Neural cell (in vitro differentiated cells): ENCODE measurements around the gene DNAH1. TPM values are rescaled to one million over a fixed set of nuclear protein-coding genes. Genes with fewer than 3 reads are reported as not detected.

Source experiments
- H2AFZ ChIP-seq: fragments of 200-600, 300-800 bp; sonication (generic), shearing (Covaris generic); 2 replicates; pipeline ENCODE4 v1.6.0; 2014; ENCODE audit warnings: low read depth, mild to moderate bottlenecking, antibody characterized with exemption, low read length, moderate library complexity
- H3F3A ChIP-seq: fragments of 200-600 bp; shearing (Covaris generic); 2 replicates; pipeline ENCODE4 v1.6.1; 2016; ENCODE audit warnings: mild to moderate bottlenecking, moderate library complexity, mixed read lengths, antibody characterized with exemption, low read length; ENCODE audit not compliant: insufficient read depth, poor library complexity, severe bottlenecking
- H3K27ac ChIP-seq: fragments of 200-600, 300-800 bp; sonication (generic), shearing (Covaris generic); 2 replicates; pipeline ENCODE4 v1.5.1; 2014; ENCODE audit warnings: mild to moderate bottlenecking, low read length, moderate library complexity
- H3K27me3 ChIP-seq: fragments of 300-800, 200-600 bp; sonication (generic), shearing (Covaris generic); 2 replicates; pipeline ENCODE4 v1.6.0; 2014; ENCODE audit warnings: mild to moderate bottlenecking, low read depth, low read length, moderate library complexity; ENCODE audit not compliant: insufficient read depth
- H3K36me3 ChIP-seq: fragments of 300-800, 200-600 bp; sonication (generic), shearing (Covaris generic); 2 replicates; pipeline ENCODE4 v1.5.1; 2014; ENCODE audit warnings: mild to moderate bottlenecking, antibody characterized with exemption, low read length, moderate library complexity; ENCODE audit not compliant: insufficient read depth
- H3K4me2 ChIP-seq: fragments of 300-800, 200-600 bp; sonication (generic), shearing (Covaris generic); 2 replicates; pipeline ENCODE4 v1.6.0; 2014; ENCODE audit warnings: mild to moderate bottlenecking, low read length
- H3K4me3 ChIP-seq: fragments of 300-800, 200-600 bp; sonication (generic), shearing (Covaris generic); 2 replicates; pipeline ENCODE4 v1.5.1; 2014; ENCODE audit warnings: mild to moderate bottlenecking, low read length, moderate library complexity
- H3K79me2 ChIP-seq: fragments of 200-600 bp; shearing (Covaris generic); replicated peaks from 2 replicates; pipeline ENCODE4 v1.6.0; 2014; ENCODE audit warnings: mild to moderate bottlenecking, low read length, moderate library complexity; ENCODE audit not compliant: insufficient read depth
- H3K9ac ChIP-seq: fragments of 300-800, 200-600 bp; sonication (generic), shearing (Covaris generic); 2 replicates; pipeline ENCODE4 v1.6.1; 2016; ENCODE audit warnings: mild to moderate bottlenecking, low read length, mixed read lengths
- H3K9me2 ChIP-seq: fragments of 200-600 bp; shearing (Covaris generic); 2 replicates; pipeline ENCODE4 v1.6.1; 2016; ENCODE audit warnings: mild to moderate bottlenecking, low read length, mixed read lengths; ENCODE audit not compliant: insufficient read depth
- H3K9me3 ChIP-seq: fragments of 200-600, 300-800 bp; sonication (generic), shearing (Covaris generic); 2 replicates; pipeline ENCODE4 v1.6.1; 2016; ENCODE audit warnings: mild to moderate bottlenecking, mixed run types, low read length, moderate library complexity, mixed read lengths
- H4K20me1 ChIP-seq: fragments of 200-600 bp; shearing (Covaris generic); 2 replicates; pipeline ENCODE4 v1.6.1; 2016; ENCODE audit warnings: mild to moderate bottlenecking, mixed run types; ENCODE audit not compliant: insufficient read depth
- EP300 ChIP-seq: fragments of 450-650 bp; conservative IDR thresholded peaks from 2 replicates; pipeline ENCODE4 v1.6.1; 2014; ENCODE audit warnings: antibody characterized with exemption, mild to moderate bottlenecking, moderate library complexity; ENCODE audit not compliant: poor library complexity, severe bottlenecking
- EZH2 ChIP-seq: fragments of 200-600, 300-800 bp; shearing (Covaris generic), sonication (generic); IDR thresholded peaks from 2 replicates; pipeline ENCODE4 v1.6.1; 2014; ENCODE audit warnings: antibody characterized with exemption, low read length, borderline replicate concordance, mild to moderate bottlenecking; ENCODE audit not compliant: insufficient read depth, poor library complexity, severe bottlenecking
- MXI1 ChIP-seq: fragments of 450-650 bp; conservative IDR thresholded peaks from 2 replicates; pipeline ENCODE4 v1.6.1; 2014; ENCODE audit warnings: antibody characterized with exemption, mild to moderate bottlenecking; ENCODE audit not compliant: poor library complexity, severe bottlenecking
- POLR2AphosphoS5 ChIP-seq: IDR thresholded peaks from 2 replicates; pipeline ENCODE4 v1.6.1; 2012
- RAD21 ChIP-seq: fragments of 450-650 bp; conservative IDR thresholded peaks from 2 replicates; pipeline ENCODE4 v1.6.1; 2014; ENCODE audit warnings: antibody characterized with exemption, mild to moderate bottlenecking, moderate library complexity
- SMC3 ChIP-seq: fragments of 450-650 bp; conservative IDR thresholded peaks from 2 replicates; pipeline ENCODE4 v1.6.1; 2014; ENCODE audit warnings: antibody characterized with exemption, mild to moderate bottlenecking, moderate library complexity; ENCODE audit not compliant: poor library complexity
- TAF1 ChIP-seq: IDR thresholded peaks from 2 replicates; pipeline ENCODE4 v1.6.1; 2012; ENCODE audit warnings: low read depth
- polyA plus RNA-seq: library from polyadenylated mRNA; depleted of rRNA; stranded (reverse); fragments of >200 nt; gene quantifications from 2 replicates; pipeline ENCODE4 v1.2.3, GENCODE V29; 2014
- TF ChIP-seq, protein P1 (sequence below): fragments of 450-650 bp; IDR thresholded peaks from 2 replicates; pipeline ENCODE4 v1.5.1; 2014; ENCODE audit warnings: antibody characterized with exemption, mild to moderate bottlenecking, moderate library complexity; ENCODE audit not compliant: poor library complexity, severe bottlenecking
- TF ChIP-seq, protein P2 (sequence below): IDR thresholded peaks from 2 replicates; pipeline ENCODE4 v1.6.1; 2012; ENCODE audit warnings: borderline replicate concordance

DNAH1 gene
- polyA plus RNA-seq, 1 donor from 2014 or later, result 5.4 TPM

GRCh38 chr3:52446042-52446441 is 129.9 kb downstream of the DNAH1 start:
- Histone ChIP-seq H3K9me2 (no peaks in the 10 kb centered on the region), H3K79me2 (no peaks in the 10 kb centered on the region), H2AFZ (no peak overlapping the region), H3K4me3 (no peak overlapping the region), H4K20me1 (no peaks in the 10 kb centered on the region), H3K36me3 (no peaks in the 10 kb centered on the region), H3K9me3 (no peaks in the 10 kb centered on the region), H3F3A (no peaks in the 10 kb centered on the region), H3K9ac (no peak overlapping the region), H3K27me3 (no peaks in the 10 kb centered on the region), H3K27ac (no peak overlapping the region), H3K4me2 (no peak overlapping the region)
- TF ChIP-seq SMC3 (no peak), TAF1 (no peak), RAD21 (no peak), MXI1 (no peak), EP300 (no peak), EZH2 (no peak), POLR2AphosphoS5 (no peak)
- TF ChIP-seq, protein P1, sequence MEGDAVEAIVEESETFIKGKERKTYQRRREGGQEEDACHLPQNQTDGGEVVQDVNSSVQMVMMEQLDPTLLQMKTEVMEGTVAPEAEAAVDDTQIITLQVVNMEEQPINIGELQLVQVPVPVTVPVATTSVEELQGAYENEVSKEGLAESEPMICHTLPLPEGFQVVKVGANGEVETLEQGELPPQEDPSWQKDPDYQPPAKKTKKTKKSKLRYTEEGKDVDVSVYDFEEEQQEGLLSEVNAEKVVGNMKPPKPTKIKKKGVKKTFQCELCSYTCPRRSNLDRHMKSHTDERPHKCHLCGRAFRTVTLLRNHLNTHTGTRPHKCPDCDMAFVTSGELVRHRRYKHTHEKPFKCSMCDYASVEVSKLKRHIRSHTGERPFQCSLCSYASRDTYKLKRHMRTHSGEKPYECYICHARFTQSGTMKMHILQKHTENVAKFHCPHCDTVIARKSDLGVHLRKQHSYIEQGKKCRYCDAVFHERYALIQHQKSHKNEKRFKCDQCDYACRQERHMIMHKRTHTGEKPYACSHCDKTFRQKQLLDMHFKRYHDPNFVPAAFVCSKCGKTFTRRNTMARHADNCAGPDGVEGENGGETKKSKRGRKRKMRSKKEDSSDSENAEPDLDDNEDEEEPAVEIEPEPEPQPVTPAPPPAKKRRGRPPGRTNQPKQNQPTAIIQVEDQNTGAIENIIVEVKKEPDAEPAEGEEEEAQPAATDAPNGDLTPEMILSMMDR, result no peak
- TF ChIP-seq, protein P2, sequence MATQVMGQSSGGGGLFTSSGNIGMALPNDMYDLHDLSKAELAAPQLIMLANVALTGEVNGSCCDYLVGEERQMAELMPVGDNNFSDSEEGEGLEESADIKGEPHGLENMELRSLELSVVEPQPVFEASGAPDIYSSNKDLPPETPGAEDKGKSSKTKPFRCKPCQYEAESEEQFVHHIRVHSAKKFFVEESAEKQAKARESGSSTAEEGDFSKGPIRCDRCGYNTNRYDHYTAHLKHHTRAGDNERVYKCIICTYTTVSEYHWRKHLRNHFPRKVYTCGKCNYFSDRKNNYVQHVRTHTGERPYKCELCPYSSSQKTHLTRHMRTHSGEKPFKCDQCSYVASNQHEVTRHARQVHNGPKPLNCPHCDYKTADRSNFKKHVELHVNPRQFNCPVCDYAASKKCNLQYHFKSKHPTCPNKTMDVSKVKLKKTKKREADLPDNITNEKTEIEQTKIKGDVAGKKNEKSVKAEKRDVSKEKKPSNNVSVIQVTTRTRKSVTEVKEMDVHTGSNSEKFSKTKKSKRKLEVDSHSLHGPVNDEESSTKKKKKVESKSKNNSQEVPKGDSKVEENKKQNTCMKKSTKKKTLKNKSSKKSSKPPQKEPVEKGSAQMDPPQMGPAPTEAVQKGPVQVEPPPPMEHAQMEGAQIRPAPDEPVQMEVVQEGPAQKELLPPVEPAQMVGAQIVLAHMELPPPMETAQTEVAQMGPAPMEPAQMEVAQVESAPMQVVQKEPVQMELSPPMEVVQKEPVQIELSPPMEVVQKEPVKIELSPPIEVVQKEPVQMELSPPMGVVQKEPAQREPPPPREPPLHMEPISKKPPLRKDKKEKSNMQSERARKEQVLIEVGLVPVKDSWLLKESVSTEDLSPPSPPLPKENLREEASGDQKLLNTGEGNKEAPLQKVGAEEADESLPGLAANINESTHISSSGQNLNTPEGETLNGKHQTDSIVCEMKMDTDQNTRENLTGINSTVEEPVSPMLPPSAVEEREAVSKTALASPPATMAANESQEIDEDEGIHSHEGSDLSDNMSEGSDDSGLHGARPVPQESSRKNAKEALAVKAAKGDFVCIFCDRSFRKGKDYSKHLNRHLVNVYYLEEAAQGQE, result no peak

- H4K20me1 ChIP-seq, result no peaks in the 10 kb centered on the region
- no peak overlapping the region for H2AFZ ChIP-seq
- H3K36me3 ChIP-seq, result no peaks in the 10 kb centered on the region
- H3K27me3 ChIP-seq, result no peaks in the 10 kb centered on the region
- no peak overlapping the region for H3K4me2 ChIP-seq
- H3K4me3 ChIP-seq, result no peak overlapping the region
- TF ChIP-seq, protein P2, result no peak
- peak; percentile 90 for TF ChIP-seq SMC3
- peak; percentile 93 for TF ChIP-seq RAD21
- TF ChIP-seq, protein P1, result peak; percentile 98
- no peak for TF ChIP-seq MXI1
- H3K9ac ChIP-seq, result no peak overlapping the region
- H3K79me2 ChIP-seq, result no peaks in the 10 kb centered on the region
- H3K9me2 ChIP-seq, result no peaks in the 10 kb centered on the region
- H3K9me3 ChIP-seq, result no peaks in the 10 kb centered on the region
- no peak overlapping the region for H3K27ac ChIP-seq
- H3F3A ChIP-seq, result no peaks in the 10 kb centered on the region
These were observed 130.8 kb downstream of the DNAH1 start for GRCh38 chr3:52446631-52447511.
